ENCODE results near the gene SLCO2B1.

GRCh38 chr11:75165721-75166120, 14.8 kb downstream of the SLCO2B1 start:
- TF ChIP-seq, protein P1, sequence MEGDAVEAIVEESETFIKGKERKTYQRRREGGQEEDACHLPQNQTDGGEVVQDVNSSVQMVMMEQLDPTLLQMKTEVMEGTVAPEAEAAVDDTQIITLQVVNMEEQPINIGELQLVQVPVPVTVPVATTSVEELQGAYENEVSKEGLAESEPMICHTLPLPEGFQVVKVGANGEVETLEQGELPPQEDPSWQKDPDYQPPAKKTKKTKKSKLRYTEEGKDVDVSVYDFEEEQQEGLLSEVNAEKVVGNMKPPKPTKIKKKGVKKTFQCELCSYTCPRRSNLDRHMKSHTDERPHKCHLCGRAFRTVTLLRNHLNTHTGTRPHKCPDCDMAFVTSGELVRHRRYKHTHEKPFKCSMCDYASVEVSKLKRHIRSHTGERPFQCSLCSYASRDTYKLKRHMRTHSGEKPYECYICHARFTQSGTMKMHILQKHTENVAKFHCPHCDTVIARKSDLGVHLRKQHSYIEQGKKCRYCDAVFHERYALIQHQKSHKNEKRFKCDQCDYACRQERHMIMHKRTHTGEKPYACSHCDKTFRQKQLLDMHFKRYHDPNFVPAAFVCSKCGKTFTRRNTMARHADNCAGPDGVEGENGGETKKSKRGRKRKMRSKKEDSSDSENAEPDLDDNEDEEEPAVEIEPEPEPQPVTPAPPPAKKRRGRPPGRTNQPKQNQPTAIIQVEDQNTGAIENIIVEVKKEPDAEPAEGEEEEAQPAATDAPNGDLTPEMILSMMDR (IDR thresholded peaks at IDR 0.05): no peak
- TF ChIP-seq POLR2A (IDR thresholded peaks at IDR 0.05): no peak

All from heart left ventricle (tissue), 13 donors.